ENCODE results near the gene SLC44A4. TPM values are rescaled to one million over a fixed set of nuclear protein-coding genes. Genes with fewer than 3 reads are reported as not detected.
"Not testable (repeated sequence)": the region's sequence is repeated elsewhere in the genome, so short reads cannot be mapped to it uniquely, and the experiment has no call there.

The SLC44A4 gene
- total and polyA plus RNA-seq, 5 donors from 2014 or later: 1.0 TPM; not detected in 4

DNA sequence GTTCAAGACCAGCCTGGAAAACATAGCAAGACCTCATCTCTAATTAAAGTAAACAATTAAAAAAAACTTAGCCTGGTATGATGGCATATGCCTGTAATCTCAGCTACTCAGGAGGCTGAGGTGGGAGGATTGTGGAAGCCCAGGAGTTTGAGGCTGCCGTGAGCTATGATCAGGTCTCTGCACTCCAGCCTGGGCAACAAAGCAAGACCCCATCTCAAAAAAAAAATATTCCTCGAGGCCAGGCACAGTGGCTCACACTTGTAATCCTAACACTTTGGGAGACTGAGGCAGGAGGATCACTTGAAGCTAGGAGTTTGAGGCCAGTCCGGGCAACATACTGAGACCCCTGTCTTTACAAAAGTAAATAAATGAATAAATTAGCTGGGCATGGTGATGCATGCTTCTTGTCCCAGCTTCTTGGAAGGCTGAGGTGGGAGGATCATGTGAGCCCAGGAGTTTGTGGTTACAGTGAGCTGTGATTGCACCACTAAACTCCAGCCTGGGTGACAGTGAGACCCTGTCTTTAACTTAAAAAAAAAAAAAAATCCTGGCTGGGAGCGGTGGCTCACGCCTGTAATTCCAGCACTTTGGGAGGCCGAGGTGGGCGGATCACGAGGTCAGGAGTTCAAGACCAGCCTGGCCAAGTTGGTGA lies 39.4 kb upstream of the SLC44A4 start:
- no peak overlapping the region for H3K4me3 Mint-ChIP-seq
- DNase-seq: no peak
- H3K4me1 Mint-ChIP-seq: peaks cover 0 to 2% (median under 1%) of the 10 kb centered on the region in 4 donors

DNA sequence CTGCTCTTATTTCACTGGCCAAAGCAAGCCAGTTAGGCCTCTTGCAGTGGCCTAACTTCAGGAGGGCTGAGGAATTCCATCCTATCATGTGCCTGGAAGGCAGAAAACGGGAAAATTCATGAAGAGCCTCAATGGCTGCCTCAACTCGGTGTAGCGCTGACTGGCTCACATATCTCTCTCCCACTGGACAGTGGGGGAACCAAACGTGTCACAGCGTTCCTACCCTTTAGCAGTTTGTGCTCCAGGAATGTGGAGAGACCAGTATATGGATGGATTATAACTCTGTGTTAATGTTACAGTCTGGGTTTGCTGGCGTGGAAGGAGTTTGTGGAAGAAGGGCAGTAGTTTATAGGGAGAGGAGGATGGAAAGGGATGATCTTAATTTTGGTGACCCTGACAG lies 37.0 kb upstream of the SLC44A4 start:
- Histone ChIP-seq H3K27ac (ENCODE audit: insufficient read depth, low read length, poor library complexity, severe bottlenecking) (no peak overlapping the region), H3K4me1 (ENCODE audit: control insufficient read depth, insufficient read depth, low read length, poor library complexity, severe bottlenecking) (no peaks in the 10 kb centered on the region), H3K36me3 (ENCODE audit: control insufficient read depth, insufficient read depth, low read length) (no peaks in the 10 kb centered on the region), H3K27me3 (ENCODE audit: control insufficient read depth, insufficient read depth, low read length) (no peaks in the 10 kb centered on the region), H3K4me3 (ENCODE audit: low read depth, low read length) (no peak overlapping the region), H3K9me3 (ENCODE audit: control insufficient read depth in 2 of 2, low read length in 2 of 2) (no peaks in the 10 kb centered on the region)
- Mint-ChIP-seq H3K27ac (no peak overlapping the region), H3K36me3 (no peaks in the 10 kb centered on the region), H3K4me1 (no peaks in the 10 kb centered on the region), H3K4me3 (no peak overlapping the region), H3K9me3 (no peaks in the 10 kb centered on the region), H3K27me3 (peaks cover 7% of the 10 kb centered on the region)
- ATAC-seq (ENCODE audit: low read depth in 2 of 2): no peak
- DNase-seq: no peak

More for the DNA sequence above, 39.4 kb upstream of the SLC44A4 start:
- Histone ChIP-seq H3K36me3 (ENCODE audit: control insufficient read depth, insufficient read depth, low read length) (no peaks in the 10 kb centered on the region), H3K9me3 (ENCODE audit: control insufficient read depth in 2 of 2, low read length in 2 of 2) (no peaks in the 10 kb centered on the region), H3K27me3 (ENCODE audit: control insufficient read depth, insufficient read depth, low read length) (no peaks in the 10 kb centered on the region), H3K4me3 (ENCODE audit: low read depth, low read length) (no peak overlapping the region), H3K27ac (ENCODE audit: insufficient read depth, low read length, poor library complexity, severe bottlenecking) (no peak overlapping the region), H3K4me1 (ENCODE audit: control insufficient read depth, insufficient read depth, low read length, poor library complexity, severe bottlenecking) (no peaks in the 10 kb centered on the region)
- ATAC-seq (ENCODE audit: low read depth in 2 of 2): no peak
- H3K27me3 Mint-ChIP-seq: peaks cover 17% of the 10 kb centered on the region
- H3K27ac Mint-ChIP-seq: no peak overlapping the region
- no peaks in the 10 kb centered on the region for H3K36me3 Mint-ChIP-seq
- no peaks in the 10 kb centered on the region for H3K9me3 Mint-ChIP-seq

DNA sequence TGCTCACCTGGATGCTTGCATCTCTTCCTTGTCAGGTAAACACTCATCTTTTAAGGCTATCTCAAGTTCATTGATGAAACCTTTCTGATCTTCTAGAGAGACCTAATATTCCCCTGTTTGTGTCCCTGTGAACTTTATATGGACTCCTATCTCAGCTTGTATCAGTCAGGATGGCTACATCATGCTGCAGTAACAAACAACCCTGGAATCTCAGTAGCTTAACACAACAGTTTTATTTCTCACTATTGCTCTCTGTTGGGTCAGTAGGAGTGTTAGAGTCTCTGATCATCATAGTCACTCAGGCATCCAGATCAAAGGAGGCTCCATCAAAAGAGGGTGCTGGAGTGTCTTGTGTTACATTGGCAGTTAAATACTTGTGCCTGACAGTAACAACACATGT lies 36.6 kb upstream of the SLC44A4 start:
- Histone ChIP-seq H3K27ac (ENCODE audit: insufficient read depth, low read length, poor library complexity, severe bottlenecking) (no peak overlapping the region), H3K4me3 (ENCODE audit: low read depth, low read length) (no peak overlapping the region), H3K27me3 (ENCODE audit: control insufficient read depth, insufficient read depth, low read length) (no peaks in the 10 kb centered on the region), H3K36me3 (ENCODE audit: control insufficient read depth, insufficient read depth, low read length) (no peaks in the 10 kb centered on the region), H3K4me1 (ENCODE audit: control insufficient read depth, insufficient read depth, low read length, poor library complexity, severe bottlenecking) (no peaks in the 10 kb centered on the region), H3K9me3 (ENCODE audit: control insufficient read depth in 2 of 2, low read length in 2 of 2) (no peaks in the 10 kb centered on the region)
- no peak overlapping the region for H3K4me3 Mint-ChIP-seq
- no peak for ATAC-seq (ENCODE audit: low read depth in 2 of 2)
- H3K9me3 Mint-ChIP-seq: no peaks in the 10 kb centered on the region
- no peaks in the 10 kb centered on the region for H3K4me1 Mint-ChIP-seq
- H3K36me3 Mint-ChIP-seq: no peaks in the 10 kb centered on the region
- H3K27me3 Mint-ChIP-seq: peaks cover 7% of the 10 kb centered on the region
- no peak overlapping the region for H3K27ac Mint-ChIP-seq
- DNase-seq: no peak

DNA sequence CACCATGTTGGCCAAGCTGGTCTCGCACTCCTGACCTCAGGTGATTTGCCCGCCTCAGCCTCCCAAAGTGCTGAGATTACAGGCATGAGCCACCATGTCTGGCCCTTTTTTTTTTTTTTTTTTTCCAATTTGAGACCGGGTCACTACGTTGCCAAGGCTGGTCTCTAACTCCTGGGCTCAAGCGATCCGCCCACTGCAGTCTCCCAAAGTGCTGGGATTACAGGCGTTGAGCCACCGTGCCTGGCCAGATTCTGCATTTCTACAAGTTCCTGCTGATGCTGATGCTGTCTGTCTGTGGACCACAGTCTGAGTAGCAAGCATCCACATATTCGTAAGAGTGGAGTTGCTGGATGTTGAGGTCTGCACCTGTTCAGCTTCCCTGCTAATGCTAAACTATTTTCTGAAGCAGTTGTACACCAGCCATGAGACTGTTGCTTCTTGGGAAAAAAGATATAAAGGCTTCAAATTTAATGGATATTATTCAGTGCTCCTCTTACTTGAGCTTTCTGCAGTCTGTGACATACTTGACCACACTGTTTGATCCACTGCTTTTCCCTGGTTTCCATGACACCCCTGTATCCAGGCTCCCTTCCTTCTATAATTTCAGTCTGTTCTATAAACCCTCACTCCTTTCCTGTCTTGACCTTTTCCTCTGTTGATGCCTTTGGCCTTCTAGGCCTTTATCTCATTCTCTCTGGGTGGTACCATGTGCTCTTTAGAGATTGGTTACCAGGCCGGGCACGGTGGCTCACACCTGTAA lies 33.2 kb upstream of the SLC44A4 start:
- Histone ChIP-seq H3K36me3 (ENCODE audit: control insufficient read depth, insufficient read depth, low read length) (no peaks in the 10 kb centered on the region), H3K27ac (ENCODE audit: insufficient read depth, low read length, poor library complexity, severe bottlenecking) (no peak overlapping the region), H3K4me3 (ENCODE audit: low read depth, low read length) (no peak overlapping the region), H3K9me3 (ENCODE audit: control insufficient read depth in 2 of 2, low read length in 2 of 2) (no peaks in the 10 kb centered on the region), H3K27me3 (ENCODE audit: control insufficient read depth, insufficient read depth, low read length) (no peaks in the 10 kb centered on the region), H3K4me1 (ENCODE audit: control insufficient read depth, insufficient read depth, low read length, poor library complexity, severe bottlenecking) (no peaks in the 10 kb centered on the region)
- H3K4me1 Mint-ChIP-seq: no peaks in the 10 kb centered on the region
- ATAC-seq (ENCODE audit: low read depth in 2 of 2) (no peak), DNase-seq (no peak)
- peaks cover 7% of the 10 kb centered on the region for H3K27me3 Mint-ChIP-seq
- H3K36me3 Mint-ChIP-seq: no peaks in the 10 kb centered on the region
- no peaks in the 10 kb centered on the region for H3K9me3 Mint-ChIP-seq
- no peak overlapping the region for H3K27ac Mint-ChIP-seq
- peak overlapping the region in 1 of 4 donors; percentile 81 for H3K4me3 Mint-ChIP-seq

DNA sequence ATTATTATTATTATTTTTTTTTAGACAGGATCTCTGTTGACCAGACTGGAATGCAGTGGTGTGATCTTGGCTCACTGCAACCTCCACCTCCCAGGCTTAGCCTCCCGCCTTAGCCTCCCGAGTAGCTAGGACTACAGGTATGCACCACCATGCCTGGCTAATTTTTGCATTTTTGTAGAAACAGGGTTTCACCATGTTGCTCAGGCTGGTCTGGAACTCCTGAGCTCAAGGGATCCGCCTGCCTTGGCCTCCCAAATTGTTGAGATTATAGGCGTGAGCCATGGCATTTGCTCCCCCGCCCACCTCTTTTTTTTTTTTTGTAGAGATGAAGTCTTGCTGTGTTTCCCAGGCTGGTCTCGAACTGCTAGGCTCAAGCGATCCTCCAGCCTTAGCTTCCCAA lies 30.5 kb upstream of the SLC44A4 start:
- H3K4me3 ChIP-seq (ENCODE audit: low read depth, low read length): not testable (repeated sequence)

DNA sequence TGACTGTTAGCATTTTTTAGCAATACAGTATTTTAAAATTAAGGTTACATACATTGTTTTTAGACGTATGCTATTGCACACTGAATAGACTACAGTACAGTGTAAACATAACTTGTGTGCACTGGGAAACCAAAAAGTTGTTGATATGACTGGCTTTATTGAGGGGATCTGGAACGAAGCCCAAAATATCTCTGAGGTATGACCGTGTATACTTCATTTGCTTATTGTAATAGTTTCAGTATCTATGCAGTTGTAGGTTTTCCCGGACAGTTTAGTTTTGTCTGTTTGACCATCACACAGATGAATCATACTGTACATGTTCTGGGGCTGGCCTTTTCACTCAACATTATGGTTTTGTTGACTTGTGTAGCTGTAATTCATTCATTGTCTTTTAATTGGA lies 30.0 kb upstream of the SLC44A4 start:
- H3K27me3 Mint-ChIP-seq: peaks cover 15% of the 10 kb centered on the region
- H3K4me3 Mint-ChIP-seq: no peak overlapping the region
- no peak for DNase-seq
- Histone ChIP-seq H3K27ac (ENCODE audit: insufficient read depth, low read length, poor library complexity, severe bottlenecking) (no peak overlapping the region), H3K27me3 (ENCODE audit: control insufficient read depth, insufficient read depth, low read length) (peaks cover 3% of the 10 kb centered on the region), H3K4me3 (ENCODE audit: low read depth, low read length) (no peak overlapping the region), H3K36me3 (ENCODE audit: control insufficient read depth, insufficient read depth, low read length) (no peaks in the 10 kb centered on the region), H3K9me3 (ENCODE audit: control insufficient read depth in 2 of 2, low read length in 2 of 2) (no peaks in the 10 kb centered on the region), H3K4me1 (ENCODE audit: control insufficient read depth, insufficient read depth, low read length, poor library complexity, severe bottlenecking) (no peaks in the 10 kb centered on the region)
- H3K9me3 Mint-ChIP-seq: peaks cover 0 to 2% (median 0%) of the 10 kb centered on the region in 7 donors
- no peaks in the 10 kb centered on the region for H3K36me3 Mint-ChIP-seq
- ATAC-seq (ENCODE audit: low read depth in 2 of 2): no peak
- no peak overlapping the region for H3K27ac Mint-ChIP-seq
- peaks cover 0 to 5% (median 0%) of the 10 kb centered on the region in 4 donors for H3K4me1 Mint-ChIP-seq

More for the DNA sequence above, 30.5 kb upstream of the SLC44A4 start:
- not testable (repeated sequence) for H3K4me1 Mint-ChIP-seq; H3K9me3 ChIP-seq (ENCODE audit: control insufficient read depth in 2 of 2, low read length in 2 of 2); DNase-seq; ATAC-seq (ENCODE audit: low read depth in 2 of 2); H3K27me3 ChIP-seq (ENCODE audit: control insufficient read depth, insufficient read depth, low read length); H3K4me1 ChIP-seq (ENCODE audit: control insufficient read depth, insufficient read depth, low read length, poor library complexity, severe bottlenecking); H3K36me3 Mint-ChIP-seq; H3K9me3 Mint-ChIP-seq; H3K4me3 Mint-ChIP-seq; H3K27ac Mint-ChIP-seq; H3K27ac ChIP-seq (ENCODE audit: insufficient read depth, low read length, poor library complexity, severe bottlenecking); H3K36me3 ChIP-seq (ENCODE audit: control insufficient read depth, insufficient read depth, low read length)
- peaks cover 15% of the 10 kb centered on the region for H3K27me3 Mint-ChIP-seq

DNA sequence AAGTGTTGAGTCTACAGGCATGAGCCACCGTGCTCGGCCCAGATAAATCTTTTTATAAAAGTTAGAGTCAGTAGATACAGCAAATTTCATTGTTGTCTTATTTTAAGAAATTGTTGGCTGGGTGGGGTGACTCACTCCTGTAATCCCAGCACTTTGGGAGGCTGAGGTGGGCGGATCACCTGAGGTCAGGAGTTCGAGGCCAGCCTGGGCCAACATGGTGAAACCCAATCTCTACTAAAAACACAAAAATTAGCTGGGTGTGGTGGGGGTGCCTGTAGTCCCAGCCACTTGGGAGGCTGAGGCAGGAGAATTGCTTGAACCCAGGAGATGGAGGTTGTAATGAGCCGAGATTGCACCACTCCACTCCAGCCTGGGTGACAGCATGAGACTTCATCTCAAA lies 29.5 kb upstream of the SLC44A4 start:
- H3K36me3 Mint-ChIP-seq; H3K9me3 Mint-ChIP-seq; H3K27ac Mint-ChIP-seq; H3K4me3 Mint-ChIP-seq; H3K4me1 Mint-ChIP-seq; H3K36me3 ChIP-seq (ENCODE audit: control insufficient read depth, insufficient read depth, low read length); H3K27me3 ChIP-seq (ENCODE audit: control insufficient read depth, insufficient read depth, low read length); H3K9me3 ChIP-seq (ENCODE audit: control insufficient read depth in 2 of 2, low read length in 2 of 2); H3K4me1 ChIP-seq (ENCODE audit: control insufficient read depth, insufficient read depth, low read length, poor library complexity, severe bottlenecking); H3K27ac ChIP-seq (ENCODE audit: insufficient read depth, low read length, poor library complexity, severe bottlenecking); ATAC-seq (ENCODE audit: low read depth in 2 of 2); DNase-seq; H3K4me3 ChIP-seq (ENCODE audit: low read depth, low read length): not testable (repeated sequence)
- peaks cover 15% of the 10 kb centered on the region for H3K27me3 Mint-ChIP-seq
